Thymus (tissue), 11 donors: ENCODE data around the gene APOBEC4. TPM values are rescaled to one million over a fixed set of nuclear protein-coding genes. Genes with fewer than 3 reads are reported as not detected.
A peak's percentile ranks its signal among the peaks of the same experiment; 100 is the strongest.

ENCODE experiments used
- DNase-seq, 9 donors: peaks; one replicate each; pipeline ENCODE4 v3.0.0-alpha.2; 2013; ENCODE audit warnings: low spot score in 9 of 9, low read depth in 6 of 9, missing footprints in 1 of 9
- H3K27ac ChIP-seq, 2 donors: one replicate each; pipeline ENCODE4 v1.5.1; 2013; ENCODE audit warnings: control low read depth in 1 of 2, low read depth in 1 of 2, low read length in 1 of 2, mild to moderate bottlenecking in 1 of 2, moderate library complexity in 1 of 2
- H3K27me3 ChIP-seq, 2 donors: one replicate each; pipeline ENCODE4 v1.5.1; 2013; ENCODE audit warnings: low read length in 1 of 2; ENCODE audit not compliant: control insufficient read depth in 2 of 2, insufficient read depth in 1 of 2
- H3K36me3 ChIP-seq, 2 donors: one replicate each; pipeline ENCODE4 v1.5.1; 2013; ENCODE audit warnings: low read length in 1 of 2, mild to moderate bottlenecking in 1 of 2, moderate library complexity in 1 of 2; ENCODE audit not compliant: control insufficient read depth in 2 of 2, insufficient read depth in 2 of 2
- H3K4me1 ChIP-seq, 2 donors: one replicate each; pipeline ENCODE4 v1.5.1; 2013; ENCODE audit warnings: low read length in 2 of 2; ENCODE audit not compliant: control insufficient read depth in 2 of 2, insufficient read depth in 2 of 2
- H3K4me3 ChIP-seq, 2 donors: one replicate each; pipeline ENCODE4 v1.5.1; 2013; ENCODE audit warnings: low read length in 2 of 2, control low read depth in 1 of 2, mild to moderate bottlenecking in 1 of 2
- H3K9me3 ChIP-seq, 2 donors: one replicate each; pipeline ENCODE4 v1.5.1; 2013; ENCODE audit warnings: low read length in 1 of 2, mild to moderate bottlenecking in 1 of 2; ENCODE audit not compliant: control insufficient read depth in 2 of 2, insufficient read depth in 1 of 2
- WGBS: extraction: QIAGEN DNeasy Blood & Tissue Kit; methylation state at CpG from one replicate; pipeline ENCODE4 v1.1.7; 2013; 5-methylcytosine and 5-hydroxymethylcytosine counted together
- polyA plus RNA-seq: library from polyadenylated mRNA; stranded (reverse); fragments of 200-250 nt; gene quantifications from one replicate; pipeline ENCODE4 v1.2.3, GENCODE V29; 2013
- total RNA-seq: library from RNA; stranded (reverse); fragments of 120-200 nt; gene quantifications from one replicate; pipeline ENCODE4 v1.2.4, GENCODE V29; 2013
- donor health status: healthy.

The APOBEC4 gene
- total and polyA plus RNA-seq, 2 donors: 0.02 TPM; not detected in 1

DNA sequence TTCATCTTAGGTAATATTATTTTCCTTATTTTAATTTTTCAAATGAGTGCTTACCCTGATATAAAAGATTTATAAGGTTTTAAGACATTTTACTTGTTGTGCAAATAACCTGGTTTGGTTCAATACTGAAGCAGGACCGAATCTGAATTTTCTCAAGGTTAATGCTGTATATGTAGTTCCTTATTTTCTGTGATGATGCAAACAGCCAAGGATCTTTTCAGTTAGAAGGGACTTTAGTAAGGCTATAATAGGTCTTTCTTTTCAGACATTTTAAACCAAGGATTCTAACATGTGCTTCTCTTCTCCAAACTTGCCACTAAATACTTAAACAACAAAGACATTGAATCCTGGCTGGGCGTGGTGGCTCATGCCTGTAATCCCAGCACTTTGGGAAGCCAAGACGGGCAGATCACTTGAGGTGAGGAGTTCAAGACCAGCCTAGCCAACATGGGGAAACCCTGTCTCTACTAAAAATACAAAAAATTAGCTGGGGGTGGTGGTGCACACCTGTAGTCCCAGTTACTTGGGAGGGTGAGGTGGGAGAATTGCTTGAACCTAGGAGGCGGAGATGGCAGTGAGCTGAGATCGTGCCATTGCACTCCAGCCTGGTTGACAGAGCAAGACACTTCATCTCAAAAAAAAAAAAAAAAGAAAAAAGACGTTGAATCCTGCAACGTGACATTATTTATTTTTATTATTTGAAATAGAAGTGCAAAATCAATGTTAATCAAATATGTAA is 14.3 kb downstream of the APOBEC4 start:
- H3K27me3 ChIP-seq: peaks cover 0 to 9% of the 10 kb centered on the region in 2 donors
- 94% methylated on average over 7 of the region's 7 CpGs for WGBS
- DNase-seq: no peak
- H3K4me3 ChIP-seq: no peak overlapping the region
- H3K36me3 ChIP-seq: no peaks in the 10 kb centered on the region
- no peaks in the 10 kb centered on the region for H3K9me3 ChIP-seq
- peaks cover 2 to 4% of the 10 kb centered on the region in 2 donors for H3K4me1 ChIP-seq
- no peak overlapping the region for H3K27ac ChIP-seq

DNA sequence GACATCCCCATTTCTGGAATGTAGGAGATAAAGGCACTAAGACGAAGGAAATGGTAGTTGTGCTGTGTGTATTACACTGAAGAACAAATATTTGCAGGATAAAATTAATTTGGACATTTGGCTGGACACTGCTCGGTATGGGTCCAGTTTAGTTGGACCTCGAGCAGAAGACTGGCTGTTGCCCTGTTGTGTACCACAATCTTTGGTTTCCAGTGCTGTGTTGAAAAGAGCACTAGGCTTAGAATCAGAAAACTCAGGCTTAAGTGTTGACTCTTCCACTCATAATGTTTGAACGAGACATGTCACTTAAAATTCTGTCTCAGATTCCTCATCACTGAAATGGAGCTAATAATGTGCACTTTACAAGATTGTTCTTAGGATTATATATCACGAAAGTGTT is 16.3 kb downstream of the APOBEC4 start:
- no peak overlapping the region for H3K27ac ChIP-seq
- H3K4me3 ChIP-seq: no peak overlapping the region
- no peaks in the 10 kb centered on the region for H3K9me3 ChIP-seq

GRCh38 chr1:183636334-183636682 is 16.8 kb downstream of the APOBEC4 start:
- no peaks in the 10 kb centered on the region for H3K9me3 ChIP-seq
- peaks cover 0 to 8% of the 10 kb centered on the region in 2 donors for H3K36me3 ChIP-seq
- WGBS: 8% methylated on average over 15 of the region's 15 CpGs
- peak overlapping the region; percentile 89 to 90 for H3K4me3 ChIP-seq
- H3K4me1 ChIP-seq: peaks cover 4 to 7% of the 10 kb centered on the region in 2 donors
- H3K27ac ChIP-seq: no peak overlapping the region
- H3K27me3 ChIP-seq: peaks cover 0 to 9% of the 10 kb centered on the region in 2 donors
- no peak for DNase-seq

More for the DNA sequence above, 16.3 kb downstream of the APOBEC4 start:
- Histone ChIP-seq H3K27me3 (peaks cover 0 to 9% of the 10 kb centered on the region in 2 donors), H3K4me1 (peaks cover 4 to 7% of the 10 kb centered on the region in 2 donors), H3K36me3 (peaks cover 0 to 5% of the 10 kb centered on the region in 2 donors)
- DNase-seq: no peak
- 89% methylated on average over 5 of the region's 5 CpGs for WGBS

DNA sequence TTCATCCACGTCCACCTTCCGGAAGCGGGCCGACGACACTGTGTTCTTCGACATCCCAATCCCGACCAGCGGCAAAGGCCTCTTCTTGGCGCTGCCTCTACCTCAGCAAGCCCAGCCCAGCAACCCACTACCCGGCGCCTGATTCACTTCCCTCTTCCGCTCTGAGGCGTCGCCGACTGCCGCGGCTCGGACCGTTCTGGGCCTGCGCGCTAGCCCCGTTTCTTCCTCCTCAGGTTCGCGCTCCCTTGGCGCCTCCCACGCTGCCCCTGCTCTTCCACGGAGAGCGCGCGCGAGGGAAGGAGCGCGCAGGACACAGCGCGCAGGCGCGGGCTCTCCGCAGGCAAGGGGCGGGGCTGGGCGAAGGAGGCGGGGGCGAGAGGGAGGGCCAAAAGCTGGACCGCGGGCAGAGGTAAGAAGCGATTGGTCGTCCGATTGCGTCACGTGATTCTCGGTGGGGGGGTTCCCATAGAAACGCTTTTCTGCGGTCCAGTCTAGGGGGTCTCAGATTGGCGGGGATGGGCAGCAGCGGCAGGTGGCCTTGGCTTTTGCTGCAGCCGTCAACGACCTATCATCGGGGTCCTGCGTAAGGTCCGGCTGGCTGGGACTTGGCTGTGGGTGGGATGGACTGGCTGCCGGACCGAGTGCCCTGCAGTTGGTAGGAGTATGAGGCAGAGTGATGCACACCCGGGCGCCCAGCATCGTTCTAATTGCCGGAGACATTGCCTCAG is 17.3 kb downstream of the APOBEC4 start, which contains the start of gene ARPC5:
ARPC5 (minus strand) TSS at position 178 of the 728 bp plus-strand sequence; CDS start at position 54, 124 bp downstream.
- DNase-seq: peak; percentile 75 to 97 (median 92)
- Histone ChIP-seq H3K27me3 (peaks cover 0 to 9% of the 10 kb centered on the region in 2 donors), H3K4me1 (peaks cover 4 to 7% of the 10 kb centered on the region in 2 donors), H3K36me3 (peaks cover 0 to 10% of the 10 kb centered on the region in 2 donors), H3K27ac (peak within 1 kb of the TSS; percentile 91 to 93), H3K4me3 (peak within 1 kb of the TSS; percentile 89 to 90), H3K9me3 (no peaks in the 10 kb centered on the region)
- WGBS: under 1% methylated on average over 65 of the region's 65 CpGs

- H3K4me3 ChIP-seq: peak overlapping the region; percentile 89 to 90
- WGBS: under 1% methylated on average over 42 of the region's 42 CpGs
- DNase-seq: peak in 1 of 9 donors; percentile 33
- H3K27ac ChIP-seq: peak overlapping the region; percentile 91 to 93
- peaks cover 0 to 9% of the 10 kb centered on the region in 2 donors for H3K27me3 ChIP-seq
- peaks cover 4 to 7% of the 10 kb centered on the region in 2 donors for H3K4me1 ChIP-seq
- H3K9me3 ChIP-seq: no peaks in the 10 kb centered on the region
- H3K36me3 ChIP-seq: peaks cover 0 to 16% of the 10 kb centered on the region in 2 donors
These were observed 18.0 kb downstream of the APOBEC4 start for GRCh38 chr1:183635099-183635605.

DNA sequence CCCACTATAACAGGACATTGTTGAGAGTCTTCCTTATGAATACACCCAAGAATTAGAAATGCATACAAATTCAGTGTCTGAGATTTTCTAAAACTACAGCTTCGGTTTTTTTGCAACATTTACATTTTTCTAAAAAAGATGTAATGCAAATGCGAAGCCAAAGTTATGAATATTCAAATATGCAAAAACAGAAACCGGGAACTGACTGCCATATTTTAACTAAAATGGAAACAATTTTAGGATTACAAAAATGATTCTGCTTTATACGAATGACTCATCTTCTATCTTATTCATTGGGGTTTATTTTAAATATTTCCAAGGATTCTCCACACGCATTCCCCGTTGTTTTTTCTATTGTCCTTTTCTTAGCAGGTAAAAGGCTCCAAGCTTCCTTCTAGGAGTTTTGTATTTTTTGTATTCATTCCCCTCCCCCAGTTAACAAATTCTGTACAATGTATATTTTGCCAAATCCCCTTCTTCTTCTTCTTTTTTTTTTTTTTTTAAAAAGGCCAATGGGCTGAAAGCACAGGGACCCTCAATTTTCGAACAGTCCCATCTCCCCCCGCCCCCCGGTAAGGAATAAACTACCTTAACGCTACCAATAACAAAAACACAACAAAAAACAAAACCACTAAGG is 18.6 kb downstream of the APOBEC4 start:
- Histone ChIP-seq H3K4me1 (peaks cover 4 to 7% of the 10 kb centered on the region in 2 donors), H3K27ac (peak overlapping the region; percentile 91 to 93)
- peak in 1 of 9 donors; percentile 35 for DNase-seq

DNA sequence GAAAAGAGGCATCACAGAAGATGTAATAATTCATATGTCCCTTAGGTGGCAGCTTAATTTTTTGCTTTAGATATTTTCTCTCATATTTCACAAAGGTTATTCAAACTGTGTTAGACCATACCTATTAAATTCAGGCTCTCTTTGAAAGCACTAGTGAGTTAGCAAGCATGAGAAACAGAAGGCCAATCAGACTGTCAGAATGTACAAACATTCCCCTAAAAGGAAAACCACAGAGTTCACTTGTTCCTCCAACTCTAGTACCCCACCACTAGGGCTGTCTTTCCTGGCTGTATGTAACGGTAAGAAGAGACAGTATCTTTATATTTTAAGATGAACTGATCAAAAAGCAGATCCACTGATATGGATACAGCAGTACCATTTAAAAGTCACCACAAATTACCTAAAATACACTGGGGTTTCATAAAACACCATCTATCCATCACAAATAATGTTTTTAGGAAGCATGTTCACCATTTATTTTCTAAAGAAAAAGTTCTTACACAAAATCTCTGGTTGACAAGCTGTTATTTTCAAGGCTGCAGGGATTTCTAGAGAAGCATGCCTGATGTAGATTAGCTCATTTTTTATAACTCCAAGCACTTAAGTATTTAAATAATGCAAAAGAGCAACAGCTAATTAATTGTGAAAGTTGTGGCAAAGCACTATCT is 19.3 kb downstream of the APOBEC4 start:
- H3K4me1 ChIP-seq: peaks cover 4 to 7% of the 10 kb centered on the region in 2 donors
- no peaks in the 10 kb centered on the region for H3K9me3 ChIP-seq
- peak overlapping the region in 1 of 2 donors; percentile 91 for H3K27ac ChIP-seq
- H3K27me3 ChIP-seq: peaks cover 0 to 9% of the 10 kb centered on the region in 2 donors
- peak in 7 of 9 donors; percentile 60 to 89 (median 74) for DNase-seq
- H3K4me3 ChIP-seq: peak overlapping the region; percentile 89 to 90
- H3K36me3 ChIP-seq: peaks cover under 1 to 24% of the 10 kb centered on the region in 2 donors
- 0% methylated on average over 1 of the region's 1 CpG for WGBS

More for the DNA sequence above, 18.6 kb downstream of the APOBEC4 start:
- 2% methylated on average over 10 of the region's 10 CpGs for WGBS
- Histone ChIP-seq H3K27me3 (peaks cover 0 to 9% of the 10 kb centered on the region in 2 donors), H3K4me3 (peak overlapping the region; percentile 89 to 90), H3K36me3 (peaks cover 0 to 18% of the 10 kb centered on the region in 2 donors), H3K9me3 (no peaks in the 10 kb centered on the region)

GRCh38 chr1:183632964-183633363 is 20.2 kb downstream of the APOBEC4 start:
- peak in 4 of 9 donors; percentile 30 to 57 (median 32) for DNase-seq
- H3K4me3 ChIP-seq: peak overlapping the region; percentile 35 to 89
- H3K4me1 ChIP-seq: peaks cover 4 to 7% of the 10 kb centered on the region in 2 donors
- H3K27ac ChIP-seq: peak overlapping the region in 1 of 2 donors; percentile 91
- 72% methylated on average over 1 of the region's 1 CpG for WGBS
- H3K9me3 ChIP-seq: no peaks in the 10 kb centered on the region
- H3K27me3 ChIP-seq: peaks cover 0 to 9% of the 10 kb centered on the region in 2 donors
- peaks cover 3 to 32% of the 10 kb centered on the region in 2 donors for H3K36me3 ChIP-seq
